Fibroblast of mammary gland (primary cell): ENCODE measurements around the gene BPHL.

Source experiments
- DNase-seq: peaks from one replicate; pipeline ENCODE4 v3.0.0-alpha.2; 2010; ENCODE audit warnings: low read depth
- H3K4me3 ChIP-seq: 2 replicates; pipeline ENCODE4 v1.5.1; 2011; ENCODE audit warnings: low read depth, mild to moderate bottlenecking, low read length, moderate library complexity; ENCODE audit not compliant: control insufficient read depth
- CTCF ChIP-seq: conservative IDR thresholded peaks from 2 replicates; pipeline ENCODE4 v1.5.1; 2011; ENCODE audit warnings: low read depth, low read length, inconsistent platforms; ENCODE audit not compliant: control insufficient read depth, insufficient read depth

Gene BPHL

GRCh38 chr6:3120765-3121089 is 2.2 kb downstream of the BPHL start:
- DNase-seq, result no peak
- no peak for TF ChIP-seq CTCF

DNA sequence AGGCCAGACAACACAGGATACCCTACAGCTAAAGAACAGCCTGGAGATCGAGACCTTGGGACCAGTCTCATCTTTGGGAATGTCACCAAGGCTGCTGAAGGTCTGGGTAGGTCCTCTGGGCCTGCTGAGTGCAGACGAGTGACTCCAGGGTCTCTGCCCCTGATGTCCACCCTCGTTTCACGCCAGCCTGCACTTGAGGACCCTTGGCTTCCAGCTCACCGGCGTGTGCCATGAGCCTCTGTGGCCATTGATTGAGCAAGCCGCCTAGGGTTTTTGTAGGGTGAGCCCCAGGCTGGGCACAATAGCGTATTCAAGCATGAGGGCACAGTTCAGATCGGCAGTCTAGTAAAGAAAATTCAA is 4.3 kb downstream of the BPHL start:
- no peak for TF ChIP-seq CTCF
- no peak overlapping the region for H3K4me3 ChIP-seq
- DNase-seq, result no peak

More at GRCh38 chr6:3120765-3121089, 2.2 kb downstream of the BPHL start:
- no peak overlapping the region for H3K4me3 ChIP-seq

DNA sequence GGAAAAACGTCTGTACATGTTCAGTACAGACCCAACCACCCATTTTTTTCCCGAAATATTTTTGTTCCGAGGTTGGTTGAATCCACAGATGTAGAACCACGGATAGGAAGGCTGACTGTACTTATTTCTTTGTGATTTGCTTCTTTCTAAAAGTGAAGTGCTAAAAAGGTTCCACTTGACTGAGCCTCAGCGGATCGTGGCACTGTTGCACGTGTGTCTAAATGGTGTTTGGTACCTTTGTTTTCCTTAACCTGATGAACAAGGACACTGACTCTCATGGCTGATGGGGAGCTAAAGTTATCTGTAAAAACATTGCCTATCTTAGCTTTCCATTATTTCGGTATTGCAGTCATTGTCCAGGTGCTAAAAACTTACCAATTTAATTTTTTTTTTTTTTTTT is 6.2 kb downstream of the BPHL start:
- no peak for DNase-seq
- no peak overlapping the region for H3K4me3 ChIP-seq
- no peak for TF ChIP-seq CTCF

- no peak for DNase-seq
- no peak overlapping the region for H3K4me3 ChIP-seq
- no peak for TF ChIP-seq CTCF
Measured at GRCh38 chr6:3125815-3126214, 7.3 kb downstream of the BPHL start.

DNA sequence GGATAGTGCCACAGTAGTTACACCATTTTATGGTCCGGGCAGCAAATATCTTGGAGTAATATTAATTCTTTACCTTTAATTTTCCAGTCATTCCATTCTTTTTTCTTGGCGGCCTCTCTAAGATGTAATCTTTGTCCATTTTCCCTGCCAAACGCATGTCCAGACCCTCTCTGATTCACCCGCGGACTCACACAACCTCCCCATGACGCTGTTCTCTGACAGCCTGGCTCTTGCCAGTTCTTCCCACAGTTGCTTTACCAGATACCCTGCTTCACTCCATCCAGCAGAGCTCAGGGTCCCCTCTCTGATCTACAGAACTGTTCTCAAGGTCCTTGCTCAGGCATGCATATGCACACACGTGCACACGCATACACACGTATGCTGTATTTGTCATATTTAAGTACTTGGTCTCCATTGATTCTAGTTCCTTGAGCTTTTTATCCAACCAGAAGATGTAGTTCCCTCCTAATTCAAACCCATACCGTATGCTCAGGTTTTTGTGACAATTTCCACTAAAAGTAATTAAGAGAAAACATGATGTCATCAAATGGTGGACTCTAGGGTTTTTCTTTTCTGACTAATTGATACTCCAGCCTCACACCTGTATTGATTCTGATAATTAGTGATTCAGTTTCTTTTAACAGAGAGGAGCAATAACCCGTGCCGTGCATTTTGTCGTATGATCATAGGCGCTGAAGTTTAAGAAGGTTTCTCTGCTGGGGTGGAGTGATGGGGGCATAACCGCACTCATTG is 10.0 kb downstream of the BPHL start:
- DNase-seq, result no peak
- H3K4me3 ChIP-seq, result no peak overlapping the region
- TF ChIP-seq CTCF, result no peak

DNA sequence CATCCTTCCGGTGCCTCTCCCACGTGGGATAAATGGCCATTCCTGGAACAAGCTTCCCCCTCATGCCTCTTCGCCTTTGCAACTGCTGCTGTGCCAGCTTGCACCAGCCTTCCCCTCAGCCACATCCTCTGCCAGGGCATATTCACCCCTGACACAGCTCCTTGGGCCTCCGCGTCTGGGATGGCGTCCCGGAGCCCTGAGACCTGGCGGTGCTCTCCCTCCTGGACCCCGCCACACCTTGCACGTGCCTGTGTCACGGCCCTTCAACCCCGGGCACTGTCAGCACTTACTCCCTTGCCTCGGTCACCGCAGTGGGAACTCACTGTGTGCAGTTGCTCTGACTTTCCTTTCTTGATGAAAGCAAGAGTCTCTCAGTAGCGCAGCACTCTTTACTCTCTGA is 13.2 kb downstream of the BPHL start:
- DNase-seq, result no peak
- no peak for TF ChIP-seq CTCF
- no peak overlapping the region for H3K4me3 ChIP-seq

DNA sequence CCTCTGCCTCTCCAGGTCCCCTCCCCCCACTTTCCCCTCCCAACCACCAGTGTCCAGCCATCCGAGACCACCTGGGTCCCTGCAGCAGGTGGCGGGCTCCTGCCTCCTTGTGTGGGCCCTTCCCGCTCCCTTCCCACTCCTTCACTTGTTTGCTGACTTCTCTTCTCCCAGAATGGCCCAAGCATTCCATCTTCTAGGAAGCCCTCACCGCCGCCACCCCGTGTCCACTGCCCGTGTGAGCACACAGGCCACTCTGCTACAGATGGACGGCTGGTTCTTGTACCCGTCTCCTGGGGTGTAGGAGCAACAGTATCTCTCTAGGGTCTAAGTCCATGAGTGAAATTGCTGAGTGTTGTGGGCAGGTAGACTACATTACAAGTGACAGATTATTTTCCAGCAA is 15.0 kb downstream of the BPHL start:
- H3K4me3 ChIP-seq, result no peak overlapping the region
- no peak for TF ChIP-seq CTCF
- DNase-seq, result no peak
